Stomach (tissue), 9 donors: ENCODE data around the gene COL23A1. TPM values are rescaled to one million over a fixed set of nuclear protein-coding genes. Genes with fewer than 3 reads are reported as not detected.

ENCODE experiments used
- DNase-seq, 2 donors: peaks; one replicate each; pipeline versions ENCODE4 v3.0.0 to v3.0.0-alpha.2; 2013 to 2019
- H3K27ac ChIP-seq, 5 donors: fragments of 200-600 bp in 4 of 5; sonication (generic) in 4 of 5; one replicate each; pipeline ENCODE4 v1.5.1; 2013 to 2019; ENCODE audit warnings: mild to moderate bottlenecking in 1 of 5, moderate library complexity in 1 of 5
- H3K27me3 ChIP-seq, 3 donors: fragments of 200-600 bp; sonication (generic); one replicate each; pipeline ENCODE4 v1.5.1; 2017 to 2019; ENCODE audit warnings: mixed run types in 1 of 3
- H3K36me3 ChIP-seq, 4 donors: fragments of 200-600 bp; sonication (generic); 1 replicate in 3 of 4; 2 replicates in 1 of 4; pipeline ENCODE4 v1.5.1; 2016 to 2019
- H3K4me1 ChIP-seq, 4 donors: fragments of 200-600 bp; sonication (generic); one replicate each; pipeline ENCODE4 v1.5.1; 2016 to 2019
- H3K4me3 ChIP-seq, 4 donors: fragments of 200-600 bp; sonication (generic) in 3 of 4; one replicate each; pipeline ENCODE4 v1.5.1; 2016 to 2019; ENCODE audit warnings: mild to moderate bottlenecking in 1 of 4
- H3K9me3 ChIP-seq, 4 donors: fragments of 200-600 bp; sonication (generic); one replicate each; pipeline ENCODE4 v1.5.1; 2016 to 2019
- CTCF ChIP-seq, 7 experiments: fragments of 450-650 bp in 4 of 7; fragments of 200-600 bp in 3 of 7; sonication (generic) in 3 of 7; IDR thresholded peaks; one replicate each; pipeline ENCODE4 v1.5.1; 2016 to 2019; ENCODE audit warnings: antibody characterized with exemption in 7 of 7, control low read depth in 2 of 7, mild to moderate bottlenecking in 1 of 7
- EP300 ChIP-seq: sonication (generic); formaldehyde crosslinking; IDR thresholded peaks from one replicate; pipeline ENCODE4 v1.6.1; 2017; ENCODE audit warnings: antibody characterized with exemption
- POLR2A ChIP-seq, 4 donors: fragments of 450-650 bp; IDR thresholded peaks; one replicate each; pipeline ENCODE4 v1.6.1; 2016; ENCODE audit warnings: antibody characterized with exemption in 4 of 4, control low read depth in 2 of 4, mild to moderate bottlenecking in 1 of 4, moderate library complexity in 1 of 4
- POLR2AphosphoS5 ChIP-seq, 3 donors: sonication (generic); formaldehyde crosslinking; IDR thresholded peaks; one replicate each; pipeline ENCODE4 v1.6.1; 2016; ENCODE audit warnings: antibody characterized with exemption in 3 of 3
- WGBS, 5 donors: extraction: QIAGEN DNeasy Blood & Tissue Kit in 3 of 5; methylation state at CpG; one replicate each; pipeline versions ENCODE4 v1.1.5 to v1.1.7; 2013 to 2018; 5-methylcytosine and 5-hydroxymethylcytosine counted together
- intact Hi-C: fragments of 100-400 bp; cut with DNase I; formaldehyde crosslinking; loops from one replicate; pipeline ENCODE4 v1.15.1; 2023; ENCODE audit warnings: low total_unique reads
- polyA plus RNA-seq, 3 donors: library from polyadenylated mRNA; stranded (reverse); fragments of 200-250 nt; gene quantifications; one replicate each; pipeline ENCODE4 v1.2.3, GENCODE V29; 2013
- total RNA-seq, 5 donors: library from RNA; depleted of rRNA; stranded (reverse); fragments of >200 nt; gene quantifications; one replicate each; pipeline versions ENCODE4 v1.1.0 to v1.2.3, GENCODE V29; 2014 to 2016
- donor health status: healthy with polysubstance abuse.
- donor health status: Bipolar disorder and iron deficiency.
- donor health status: healthy.

The COL23A1 gene
- total and polyA plus RNA-seq, 8 donors: under 0.01 to 7.0 (median 1.4) TPM

- no peak overlapping the region for H3K27ac ChIP-seq
- peaks cover 0 to 58% (median 27%) of the 10 kb centered on the region in 4 donors for H3K36me3 ChIP-seq
- no peak for DNase-seq
- TF ChIP-seq POLR2AphosphoS5 (IDR thresholded peaks at IDR 0.05): no peak
- TF ChIP-seq EP300: no peak
- no peak for TF ChIP-seq POLR2A (IDR thresholded peaks at IDR 0.05)
- TF ChIP-seq CTCF (IDR thresholded peaks at IDR 0.05): no peak
- peaks cover 5 to 15% (median 8%) of the 10 kb centered on the region in 4 donors for H3K4me1 ChIP-seq
- intact Hi-C loops: no loop called here
- peaks cover 0 to 22% (median 9%) of the 10 kb centered on the region in 3 donors for H3K27me3 ChIP-seq
- no peak overlapping the region for H3K4me3 ChIP-seq
- peaks cover 0 to 30% (median 17%) of the 10 kb centered on the region in 4 donors for H3K9me3 ChIP-seq
Measured at GRCh38 chr5:178595150-178595549, 5.0 kb upstream of the COL23A1 start.

DNA sequence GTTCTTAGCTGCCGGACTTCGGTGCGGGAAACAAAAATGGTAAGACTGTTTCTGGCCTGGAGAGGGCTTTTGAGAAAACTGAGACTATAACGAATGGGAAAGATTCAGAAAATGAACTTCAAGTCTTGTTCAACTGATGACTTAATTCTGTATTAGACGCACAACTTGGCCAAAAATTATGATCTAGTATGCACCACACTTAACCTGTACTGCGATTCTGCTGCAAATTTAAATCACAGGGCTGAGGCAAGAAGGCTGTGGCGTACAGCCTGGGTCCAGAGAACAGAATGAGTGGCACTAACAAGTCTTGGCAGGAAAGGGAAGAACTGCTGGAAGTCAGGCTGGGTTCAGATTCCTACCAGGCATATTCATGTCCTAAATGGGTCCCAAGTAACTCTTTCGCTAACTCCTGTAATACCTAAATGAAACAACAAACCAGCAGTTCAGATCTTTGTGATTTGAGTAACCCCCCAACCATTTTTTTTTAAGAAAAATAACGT, 781 bp upstream of the COL23A1 start:
- H3K4me3 ChIP-seq: peak overlapping the region; percentile 50 to 68 (median 58)
- H3K4me1 ChIP-seq: peaks cover 16 to 41% (median 23%) of the 10 kb centered on the region in 4 donors
- peak overlapping the region in 1 of 5 donors; percentile 54 for H3K27ac ChIP-seq
- intact Hi-C loops: no loop called here
- 33 to 39% (median 38%) methylated on average over 9 of the region's 9 CpGs for WGBS, 5 donors
- TF ChIP-seq POLR2A (IDR thresholded peaks at IDR 0.05) (no peak), EP300 (no peak), CTCF (IDR thresholded peaks at IDR 0.05) (peak in 1 of 7 experiments; percentile 2)
- H3K27me3 ChIP-seq: peaks cover 0 to 62% (median 22%) of the 10 kb centered on the region in 3 donors
- H3K9me3 ChIP-seq: peaks cover 0 to 20% (median 12%) of the 10 kb centered on the region in 4 donors
- H3K36me3 ChIP-seq: peaks cover 0 to 21% (median 10%) of the 10 kb centered on the region in 4 donors
- DNase-seq: peak in 1 of 2 donors; percentile 20

DNA sequence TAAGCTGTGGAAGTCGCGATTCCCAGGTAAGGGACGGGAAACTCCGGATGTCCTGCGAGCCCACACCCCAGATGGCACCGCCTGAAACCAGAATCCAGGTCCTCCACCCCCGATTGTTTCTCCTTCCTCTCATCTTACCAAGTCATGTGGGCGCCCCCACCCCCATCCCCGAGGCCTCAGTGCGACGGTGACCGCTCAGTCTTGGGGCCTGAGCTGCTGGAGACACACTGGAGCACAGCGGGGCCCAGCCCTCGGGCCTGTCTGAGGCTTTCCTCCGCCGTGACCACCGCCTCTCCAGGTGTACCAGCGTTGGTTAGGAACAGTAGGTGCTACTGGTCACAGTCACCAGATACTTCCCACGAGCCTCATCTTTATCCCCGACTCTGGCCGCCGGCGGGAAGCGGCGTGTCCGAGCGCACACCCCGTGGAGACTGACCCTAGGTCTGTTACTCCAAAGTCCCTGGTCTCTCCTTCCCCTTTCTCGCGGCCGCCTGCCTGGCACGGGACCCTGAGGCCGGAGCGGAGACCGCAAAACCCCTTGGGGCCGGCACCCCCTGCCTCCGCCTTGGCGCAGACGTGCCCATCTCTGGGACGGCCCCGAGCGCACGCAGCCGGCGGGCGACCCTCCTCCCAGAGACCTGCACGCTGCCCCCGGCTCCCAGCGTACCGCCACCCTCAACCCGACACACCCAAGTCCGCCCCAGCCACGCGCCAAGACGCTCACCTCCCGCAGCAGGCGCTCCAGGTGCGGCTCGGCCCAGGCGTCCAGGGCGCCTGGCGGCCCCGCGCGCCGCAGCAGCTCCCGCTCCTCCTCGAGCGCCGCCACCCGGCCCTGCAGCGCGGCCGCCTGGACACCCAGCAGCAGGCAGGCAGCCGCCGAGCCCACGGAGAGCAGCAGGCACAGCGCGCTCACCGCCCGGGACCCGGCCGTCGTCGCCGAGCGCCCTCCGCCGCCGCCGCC, 733 bp downstream of the COL23A1 start:
- peak in 1 of 2 donors; percentile 83 for DNase-seq
- H3K36me3 ChIP-seq: peaks cover 0 to 7% (median 3%) of the 10 kb centered on the region in 4 donors
- H3K4me3 ChIP-seq: peak overlapping the region; percentile 50 to 68 (median 58)
- 10 to 26% (median 15%) methylated on average over 54 to 91 of the region's 91 CpGs for WGBS, 5 donors
- H3K4me1 ChIP-seq: peaks cover 16 to 41% (median 23%) of the 10 kb centered on the region in 4 donors
- intact Hi-C loops: loop anchor here (10.0 kb wide), 1 partner anchor 315 kb away; no protein-coding TSS in a partner anchor
- peak overlapping the region in 1 of 5 donors; percentile 54 for H3K27ac ChIP-seq
- TF ChIP-seq EP300: no peak
- no peak for TF ChIP-seq POLR2AphosphoS5 (IDR thresholded peaks at IDR 0.05)
- TF ChIP-seq POLR2A (IDR thresholded peaks at IDR 0.05): no peak
- no peak for TF ChIP-seq CTCF (IDR thresholded peaks at IDR 0.05)
- peaks cover 0 to 75% (median 22%) of the 10 kb centered on the region in 3 donors for H3K27me3 ChIP-seq
- peaks cover 0 to 5% (median 0%) of the 10 kb centered on the region in 4 donors for H3K9me3 ChIP-seq

DNA sequence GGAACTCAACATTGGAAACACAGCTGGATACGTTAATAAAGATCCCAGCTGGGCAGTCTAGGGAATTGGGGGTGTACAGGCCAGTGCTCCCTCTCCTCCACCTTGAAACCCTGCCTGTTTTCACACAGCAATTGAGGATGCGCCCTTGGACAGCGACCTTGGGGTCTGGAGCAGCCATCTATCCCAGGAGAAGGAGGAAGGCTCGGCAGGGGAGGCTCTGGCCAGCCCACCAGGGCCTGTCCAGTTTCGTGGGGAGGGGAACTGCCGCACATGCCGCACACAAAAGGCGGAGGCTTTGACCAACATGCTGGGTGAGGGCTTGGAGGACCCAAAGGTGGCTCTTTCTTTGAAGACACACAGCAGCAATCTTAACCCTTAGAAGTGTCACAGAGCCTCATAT, 1.4 kb downstream of the COL23A1 start:
- DNase-seq: no peak
- Histone ChIP-seq H3K36me3 (peaks cover 0 to under 1% (median 0%) of the 10 kb centered on the region in 4 donors), H3K27ac (no peak overlapping the region), H3K27me3 (peaks cover 0 to 75% (median 22%) of the 10 kb centered on the region in 3 donors), H3K4me3 (peak overlapping the region in 1 of 4 donors; percentile 66), H3K4me1 (peaks cover 16 to 41% (median 23%) of the 10 kb centered on the region in 4 donors), H3K9me3 (no peaks in the 10 kb centered on the region)
- 65 to 82% (median 72%) methylated on average over 8 of the region's 8 CpGs for WGBS, 5 donors
- TF ChIP-seq EP300 (no peak), CTCF (IDR thresholded peaks at IDR 0.05) (no peak), POLR2AphosphoS5 (IDR thresholded peaks at IDR 0.05) (no peak), POLR2A (IDR thresholded peaks at IDR 0.05) (no peak)
- intact Hi-C loops: loop anchor here (10.0 kb wide), 1 partner anchor 314 kb away; no protein-coding TSS in a partner anchor
